Effector CD4-positive, alpha-beta T cell (primary cell): Measurements from ENCODE around the gene SLC47A2.
"Not testable (repeated sequence)": the region's sequence is repeated elsewhere in the genome, so short reads cannot be mapped to it uniquely, and the experiment has no call there.

Experiments
- DNase-seq: peaks from one replicate; pipeline ENCODE4 v3.0.0-alpha.2; 2020

SLC47A2 gene

DNA sequence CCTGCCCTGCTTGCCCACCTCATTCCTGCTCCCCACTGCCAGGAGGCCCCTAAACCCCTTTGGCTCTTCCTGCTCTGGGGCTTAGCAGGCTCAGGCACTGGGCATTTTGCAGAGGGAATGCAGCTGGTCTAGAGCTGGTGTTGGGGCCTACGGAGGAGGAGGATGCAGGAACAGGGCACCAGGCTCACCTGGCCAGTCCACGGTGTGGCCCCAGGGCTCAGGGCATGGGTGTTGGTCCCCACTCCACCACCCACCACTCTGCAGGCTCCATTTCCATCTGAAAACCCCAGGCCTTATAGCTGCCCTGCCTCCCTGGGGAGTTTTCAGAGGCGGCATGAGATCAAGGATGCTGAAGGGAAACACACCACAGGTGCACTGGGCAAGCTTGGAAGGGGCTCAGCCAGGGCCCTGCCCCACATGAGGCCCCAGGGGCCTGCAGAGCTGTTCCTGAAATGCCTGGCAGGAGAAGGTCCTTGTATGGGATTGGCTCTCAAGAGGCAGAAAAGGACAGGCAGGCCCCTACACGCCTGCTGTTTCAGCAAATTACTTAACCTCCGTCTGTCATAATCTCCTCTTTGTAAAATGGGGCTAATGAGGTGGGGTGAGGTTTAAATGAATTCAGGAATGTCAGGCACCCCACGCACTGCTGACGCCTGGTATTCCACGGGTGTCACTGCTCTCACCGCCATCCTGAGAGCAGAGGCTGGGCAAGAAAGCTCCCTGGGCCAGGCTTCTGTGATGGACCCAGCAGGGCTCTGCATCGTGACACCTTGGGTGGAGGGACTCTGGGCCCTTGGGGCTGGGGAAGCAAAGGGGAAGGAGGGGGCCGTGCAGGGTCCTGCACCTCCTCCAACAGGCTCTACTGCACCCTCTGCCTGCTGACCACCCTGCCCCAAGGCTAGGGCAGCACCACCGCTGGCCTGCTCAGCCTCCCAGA lies 9.3 kb downstream of the SLC47A2 start:
- no peak for DNase-seq

DNA sequence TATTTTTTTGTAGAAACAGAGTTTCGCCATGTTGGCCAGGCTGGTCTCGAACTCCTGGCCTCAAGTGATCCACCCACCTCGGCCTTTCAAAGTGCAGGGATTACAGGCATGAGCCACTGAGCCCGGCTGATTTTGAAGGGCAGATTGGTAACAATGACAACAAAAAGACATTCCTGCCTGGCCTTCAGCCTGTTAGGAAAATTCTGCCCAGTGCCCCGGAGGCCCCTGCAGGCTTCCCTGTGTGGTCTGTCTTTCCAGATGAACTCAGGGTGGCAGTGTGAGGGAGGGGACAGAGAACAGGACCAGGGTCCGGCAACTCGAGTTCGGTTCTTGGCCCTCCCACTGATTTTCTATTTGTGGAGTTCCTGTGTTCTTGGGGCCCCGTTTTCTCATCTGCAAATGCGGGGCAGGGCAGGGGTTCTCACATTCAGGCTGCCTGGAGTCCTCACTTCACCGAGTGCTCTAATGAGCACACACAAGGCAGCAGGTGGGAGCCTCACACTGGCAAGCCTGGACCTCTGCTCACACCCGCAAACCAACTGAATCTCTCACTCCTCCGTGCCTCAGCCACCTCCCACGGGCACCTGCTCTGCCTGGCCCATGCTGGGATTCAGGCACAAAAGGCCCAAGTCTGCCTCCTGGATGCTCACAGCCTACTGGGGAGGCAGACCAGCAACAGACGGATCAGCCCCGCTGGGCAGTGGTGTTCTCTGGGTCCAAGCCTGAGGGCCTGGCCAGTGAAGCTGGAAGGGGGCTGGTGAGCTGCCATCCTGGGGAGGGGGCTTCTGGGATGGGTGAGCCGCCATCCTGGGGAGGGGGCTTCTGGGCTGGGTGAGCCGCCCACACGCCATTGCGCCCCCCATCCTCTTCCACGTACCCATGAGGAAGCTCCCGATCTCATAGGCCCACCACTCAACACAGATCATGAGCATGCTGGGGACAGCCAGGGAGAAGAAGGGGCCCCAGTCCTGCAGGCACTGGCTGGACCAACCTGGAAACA lies 10.3 kb downstream of the SLC47A2 start:
- no peak for DNase-seq

DNA sequence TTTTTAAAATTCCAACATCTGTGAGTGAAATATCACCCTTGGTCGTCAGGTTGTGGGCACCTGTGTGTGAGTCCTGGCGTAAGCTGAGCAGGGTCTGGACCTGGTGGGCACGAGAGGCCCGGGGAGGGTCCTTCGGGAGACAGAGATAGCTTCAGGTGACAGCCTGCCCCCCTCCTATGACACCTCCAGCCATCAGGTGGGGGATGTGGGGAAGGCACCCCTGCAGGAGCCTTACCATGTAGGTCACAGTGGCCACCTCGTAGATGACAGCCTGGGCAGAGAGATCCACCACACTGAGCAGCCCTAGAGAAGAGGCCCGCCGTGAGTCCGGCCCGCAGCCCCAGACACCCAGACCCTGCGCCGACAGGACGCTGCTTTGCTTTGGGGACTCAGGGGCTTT lies 11.2 kb downstream of the SLC47A2 start:
- no peak for DNase-seq

DNA sequence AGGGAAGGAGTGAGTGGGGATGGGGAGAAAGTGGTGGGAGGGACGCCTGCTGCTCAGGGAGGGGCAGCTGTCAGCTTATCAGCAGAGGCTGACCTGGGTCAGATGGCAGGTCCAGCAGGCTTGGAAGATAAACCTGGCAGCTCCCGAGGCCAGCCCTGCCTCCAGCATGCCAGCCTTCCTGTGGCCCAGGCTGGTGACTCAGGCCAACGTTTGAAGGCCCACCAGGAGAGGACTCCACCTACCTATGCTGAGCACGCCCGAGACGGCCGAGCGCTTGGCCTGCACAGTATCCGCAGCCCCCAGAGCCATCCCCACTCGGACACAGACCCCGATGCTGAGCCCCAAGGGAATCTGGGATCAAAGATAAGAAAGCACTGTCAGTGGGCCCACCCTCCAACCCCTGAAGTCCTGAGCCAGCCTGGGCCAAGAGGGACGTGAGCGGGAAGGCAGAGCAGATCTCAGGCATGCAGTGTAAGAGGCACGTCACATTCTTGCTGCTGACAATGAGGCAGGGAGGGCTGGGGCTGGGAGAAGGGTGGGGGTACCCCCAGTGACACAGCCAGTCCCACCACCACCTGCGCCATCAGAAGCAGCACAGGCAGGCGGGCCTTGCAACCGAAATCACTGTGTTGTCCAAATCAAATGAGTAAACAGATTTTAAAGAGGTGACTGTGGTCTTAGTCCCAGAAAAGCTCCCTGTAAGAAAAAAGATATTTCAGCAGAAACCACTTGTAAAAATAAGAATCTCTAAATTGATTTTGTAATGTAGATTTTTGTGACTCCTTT lies 12.4 kb downstream of the SLC47A2 start:
- no peak for DNase-seq

GRCh38 chr17:19703106-19703827 lies 13.1 kb downstream of the SLC47A2 start:
- DNase-seq, result no peak

- DNase-seq, result no peak
Observed at GRCh38 chr17:19702217-19702641, 14.2 kb downstream of the SLC47A2 start.

- no peak for DNase-seq
Observed at GRCh38 chr17:19686400-19687090, 29.8 kb downstream of the SLC47A2 start.

GRCh38 chr17:19684909-19685580 lies 31.3 kb downstream of the SLC47A2 start:
- DNase-seq, result not testable (repeated sequence)

- no peak for DNase-seq
Observed at GRCh38 chr17:19683117-19683516, 33.3 kb downstream of the SLC47A2 start.

GRCh38 chr17:19678581-19679453 lies 37.6 kb downstream of the SLC47A2 start:
- no peak for DNase-seq

DNA sequence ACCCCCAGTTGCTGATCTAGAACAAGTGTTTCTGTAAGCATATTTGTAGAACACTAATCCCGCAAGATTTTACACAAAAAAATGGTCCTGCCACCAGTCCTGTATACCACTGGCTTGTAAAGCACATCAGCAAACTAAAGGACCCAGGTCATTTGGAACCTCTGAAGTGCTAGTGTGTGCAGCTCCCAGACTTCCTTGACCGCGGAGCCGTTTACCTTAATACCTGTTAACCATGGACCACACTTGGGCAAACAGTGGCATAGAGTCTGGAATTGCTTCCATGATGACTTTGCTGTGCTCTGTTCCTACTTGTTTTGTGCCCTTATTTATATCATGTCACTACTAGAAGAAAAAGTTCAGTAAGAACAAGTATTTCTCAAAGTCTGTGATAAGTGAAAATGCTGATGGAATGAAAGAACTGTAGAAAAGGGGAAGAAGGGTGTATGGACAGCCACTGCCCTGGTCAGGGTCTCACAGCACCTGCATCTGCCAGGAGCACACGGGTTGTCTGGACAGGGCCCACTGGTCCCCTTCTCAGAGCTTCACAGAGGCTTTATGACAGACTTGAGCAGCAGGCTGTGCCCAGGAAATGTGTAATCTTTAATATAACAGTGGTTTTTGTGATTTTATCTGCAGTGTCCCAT lies 38.5 kb downstream of the SLC47A2 start:
- no peak for DNase-seq

GRCh38 chr17:19676896-19677295 lies 39.5 kb downstream of the SLC47A2 start:
- no peak for DNase-seq

GRCh38 chr17:19673623-19674022 lies 42.8 kb downstream of the SLC47A2 start:
- DNase-seq, result no peak

DNA sequence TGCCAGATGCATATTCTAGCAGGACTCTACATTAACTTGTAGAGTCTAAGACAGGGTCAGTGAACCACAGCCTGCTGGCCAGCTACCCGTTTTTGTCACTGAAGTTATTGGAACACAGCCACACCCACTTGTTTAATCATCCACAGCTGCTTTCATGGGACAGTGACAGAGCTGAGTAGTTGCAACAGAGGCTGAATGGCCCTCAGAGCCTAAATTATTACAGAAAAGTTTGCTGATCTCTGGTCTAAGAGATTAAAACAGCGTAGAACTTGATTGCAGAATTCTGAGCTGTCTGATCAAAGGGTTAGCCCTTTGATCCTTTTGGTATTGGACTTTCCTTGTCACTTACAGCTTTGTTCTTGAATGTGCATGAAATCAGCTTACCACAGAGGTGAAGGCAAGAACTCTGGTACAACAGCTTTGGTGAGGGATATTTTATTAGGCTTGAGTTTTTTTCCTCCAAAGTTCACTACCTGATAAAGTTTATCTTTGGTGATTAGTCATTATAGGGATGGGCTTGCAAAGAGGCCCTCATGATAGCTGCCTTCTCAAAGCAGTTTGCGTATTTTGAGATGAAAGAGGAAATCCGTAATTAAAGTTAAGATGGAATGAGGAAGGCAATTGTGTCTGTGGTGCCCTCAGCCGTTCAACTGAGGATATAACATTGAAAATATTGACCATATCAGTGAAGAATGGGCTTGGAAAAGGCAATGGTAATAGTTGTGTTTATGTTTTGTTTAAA lies 44.2 kb downstream of the SLC47A2 start:
- no peak for DNase-seq

GRCh38 chr17:19671433-19671832 lies 45.0 kb downstream of the SLC47A2 start:
- DNase-seq, result no peak

GRCh38 chr17:19670908-19671307 lies 45.5 kb downstream of the SLC47A2 start:
- no peak for DNase-seq

GRCh38 chr17:19669680-19670079 lies 46.7 kb downstream of the SLC47A2 start:
- not testable (repeated sequence) for DNase-seq

- DNase-seq, result no peak
Observed at GRCh38 chr17:19664821-19665181, 51.6 kb downstream of the SLC47A2 start.
